ENCODE data around the gene GPRC5B. TPM values are rescaled to one million over a fixed set of nuclear protein-coding genes. Genes with fewer than 3 reads are reported as not detected.

GPRC5B gene
- polyA plus RNA-seq, 2 of the 4 experiments (the other 2 are of a cell fraction): 12.8 to 19.1 TPM

DNA sequence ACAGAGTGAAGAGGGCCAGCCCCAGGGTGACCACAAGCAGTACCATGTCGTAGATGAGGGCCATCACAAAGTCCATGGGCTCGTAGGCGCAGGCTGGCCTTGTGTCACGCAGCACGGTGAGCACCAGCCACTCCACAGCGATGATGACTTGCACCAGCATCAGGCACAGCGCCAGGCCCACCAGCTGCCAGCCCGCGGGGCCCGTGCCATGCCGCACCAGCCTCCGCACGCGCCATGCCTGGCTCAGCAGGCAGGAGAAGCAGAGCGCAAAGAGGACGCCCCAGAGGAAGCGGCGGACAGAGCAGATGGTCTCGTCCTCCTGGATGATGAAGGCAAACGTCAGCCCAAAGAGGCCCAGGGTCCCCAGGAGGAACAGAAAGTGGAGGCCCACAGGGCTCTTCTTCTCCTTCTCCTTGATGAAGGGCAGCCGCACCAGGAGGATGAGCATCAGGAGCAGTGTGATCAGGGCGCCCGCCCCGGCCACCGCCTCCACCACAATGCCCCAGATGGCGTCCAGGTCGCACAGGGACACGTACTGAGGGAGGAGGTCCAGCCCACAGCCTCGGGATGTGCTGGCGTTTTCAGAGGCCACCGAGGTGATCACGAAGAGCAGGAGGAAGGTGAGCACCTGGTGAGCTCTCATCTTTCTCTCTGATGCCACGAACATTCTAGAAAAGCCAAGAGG is 12.3 kb downstream of the GPRC5B start (continued):
- TF ChIP-seq REST (IDR thresholded peaks at IDR 0.05): no peak
- TF ChIP-seq SMC3 (IDR thresholded peaks at IDR 0.05): no peak
- TF ChIP-seq KDM1A (IDR thresholded peaks at IDR 0.05; ENCODE audit: low read depth): no peak

DNA sequence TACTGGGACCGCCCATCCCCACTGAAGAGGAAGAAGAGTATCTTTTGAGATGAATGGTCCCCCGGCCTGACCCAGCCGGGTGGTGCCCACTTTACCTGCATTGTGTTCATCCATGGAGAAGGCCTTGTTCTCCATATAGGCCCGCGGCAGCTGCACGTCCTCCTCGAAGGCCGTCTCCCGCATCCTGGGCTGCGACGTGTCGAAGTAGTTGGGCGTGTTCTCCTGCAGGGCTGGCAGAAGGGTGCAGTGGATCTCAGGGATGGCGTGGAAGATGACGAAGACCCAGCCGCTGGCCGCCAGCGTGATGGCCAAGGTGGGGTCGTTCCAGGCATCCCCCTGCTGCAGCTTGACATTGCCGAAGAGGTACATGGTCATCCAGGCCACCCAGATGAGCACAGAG is 12.9 kb downstream of the GPRC5B start:
- no peak overlapping the region for H3K27ac ChIP-seq
- WGBS (ENCODE audit: missing lambda C conversion rate): 91% methylated on average over 19 of the region's 20 CpGs
- no peak overlapping the region for H3K4me2 ChIP-seq
- no peak for DNase-seq (ENCODE audit: low read depth in 1 of 2, low spot score in 1 of 2)
- no peak for ATAC-seq
- POLR2A ChIA-PET: no interaction called here
- no peak for FAIRE-seq
- TF ChIP-seq KDM1A (IDR thresholded peaks at IDR 0.05; ENCODE audit: low read depth) (no peak), EHMT2 (IDR thresholded peaks at IDR 0.05; ENCODE audit: low read depth) (no peak), HOXA7 (CRISPR knock-in tag; IDR thresholded peaks at IDR 0.05) (no peak), SREBF2 (IDR thresholded peaks at IDR 0.05) (no peak), EP300 (IDR thresholded peaks at IDR 0.05) (no peak)
- TF ChIP-seq, protein P1, sequence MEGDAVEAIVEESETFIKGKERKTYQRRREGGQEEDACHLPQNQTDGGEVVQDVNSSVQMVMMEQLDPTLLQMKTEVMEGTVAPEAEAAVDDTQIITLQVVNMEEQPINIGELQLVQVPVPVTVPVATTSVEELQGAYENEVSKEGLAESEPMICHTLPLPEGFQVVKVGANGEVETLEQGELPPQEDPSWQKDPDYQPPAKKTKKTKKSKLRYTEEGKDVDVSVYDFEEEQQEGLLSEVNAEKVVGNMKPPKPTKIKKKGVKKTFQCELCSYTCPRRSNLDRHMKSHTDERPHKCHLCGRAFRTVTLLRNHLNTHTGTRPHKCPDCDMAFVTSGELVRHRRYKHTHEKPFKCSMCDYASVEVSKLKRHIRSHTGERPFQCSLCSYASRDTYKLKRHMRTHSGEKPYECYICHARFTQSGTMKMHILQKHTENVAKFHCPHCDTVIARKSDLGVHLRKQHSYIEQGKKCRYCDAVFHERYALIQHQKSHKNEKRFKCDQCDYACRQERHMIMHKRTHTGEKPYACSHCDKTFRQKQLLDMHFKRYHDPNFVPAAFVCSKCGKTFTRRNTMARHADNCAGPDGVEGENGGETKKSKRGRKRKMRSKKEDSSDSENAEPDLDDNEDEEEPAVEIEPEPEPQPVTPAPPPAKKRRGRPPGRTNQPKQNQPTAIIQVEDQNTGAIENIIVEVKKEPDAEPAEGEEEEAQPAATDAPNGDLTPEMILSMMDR (IDR thresholded peaks at IDR 0.05): no peak
- H3K9me3 ChIP-seq: no peaks in the 10 kb centered on the region
- CTCF ChIA-PET: interaction anchor here (1.7 kb wide), 1 partner anchor 13 kb away, joined by 5 read pairs; the partner anchor contains the start of gene GPRC5B
- H3K4me3 ChIP-seq: no peak overlapping the region
- H3K4me1 ChIP-seq: no peaks in the 10 kb centered on the region

- CTCF ChIA-PET: interaction anchor here (1.0 to 1.6 kb wide), 2 partner anchors 16 to 267 kb away, joined by 3 to 5 read pairs; no protein-coding TSS in a partner anchor
- no peak overlapping the region for H3K27ac ChIP-seq
- H3K4me1 ChIP-seq: no peaks in the 10 kb centered on the region
- POLR2A ChIA-PET: no interaction called here
- no peak for DNase-seq (ENCODE audit: low read depth in 1 of 2, low spot score in 1 of 2)
- H3K9me3 ChIP-seq: no peaks in the 10 kb centered on the region
- no peak overlapping the region for H3K4me2 ChIP-seq
- no peak overlapping the region for H3K4me3 ChIP-seq
- ATAC-seq: no peak
- 95% methylated on average over 7 of the region's 9 CpGs for WGBS (ENCODE audit: missing lambda C conversion rate)
- no peak for FAIRE-seq
- TF ChIP-seq HMGXB4 (CRISPR knock-in tag; IDR thresholded peaks at IDR 0.05; ENCODE audit: borderline replicate concordance) (no peak), HDAC2 (IDR thresholded peaks at IDR 0.05) (no peak), FOSL2 (IDR thresholded peaks at IDR 0.05) (no peak), FOSL2 (CRISPR knock-in tag; IDR thresholded peaks at IDR 0.05) (no peak), ESRRA (IDR thresholded peaks at IDR 0.05; ENCODE audit: borderline replicate concordance, low read length) (no peak), EHF (CRISPR knock-in tag; IDR thresholded peaks at IDR 0.05) (no peak), RNF2 (IDR thresholded peaks at IDR 0.05; ENCODE audit: borderline replicate concordance, low read depth) (no peak), ZFP36 (IDR thresholded peaks at IDR 0.05; ENCODE audit: borderline replicate concordance, partially characterized antibody) (no peak), ZSCAN20 (CRISPR knock-in tag; IDR thresholded peaks at IDR 0.05) (no peak), RAD21 (conservative IDR thresholded peaks at IDR 0.05 in 1 of 2, IDR thresholded peaks at IDR 0.05 in 1 of 2) (no peak), KDM5A (IDR thresholded peaks at IDR 0.05) (no peak), NPAS2 (CRISPR knock-in tag; IDR thresholded peaks at IDR 0.05; ENCODE audit: borderline replicate concordance) (no peak), ELK1 (IDR thresholded peaks at IDR 0.05; ENCODE audit: low read depth, low read length) (no peak), BCL3 (IDR thresholded peaks at IDR 0.05) (no peak), FOXS1 (CRISPR knock-in tag; IDR thresholded peaks at IDR 0.05) (no peak)
- TF ChIP-seq, protein P2, sequence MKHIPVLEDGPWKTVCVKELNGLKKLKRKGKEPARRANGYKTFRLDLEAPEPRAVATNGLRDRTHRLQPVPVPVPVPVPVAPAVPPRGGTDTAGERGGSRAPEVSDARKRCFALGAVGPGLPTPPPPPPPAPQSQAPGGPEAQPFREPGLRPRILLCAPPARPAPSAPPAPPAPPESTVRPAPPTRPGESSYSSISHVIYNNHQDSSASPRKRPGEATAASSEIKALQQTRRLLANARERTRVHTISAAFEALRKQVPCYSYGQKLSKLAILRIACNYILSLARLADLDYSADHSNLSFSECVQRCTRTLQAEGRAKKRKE (CRISPR knock-in tag; IDR thresholded peaks at IDR 0.05; ENCODE audit: low read depth): no peak
These were observed 16.2 kb downstream of the GPRC5B start for GRCh38 chr16:19868421-19868820.
